NCI-H774 (cell line): ENCODE measurements around the gene GPR68.
"Not testable (repeated sequence)": the region's sequence is repeated elsewhere in the genome, so short reads cannot be mapped to it uniquely, and the experiment has no call there.

Source experiments
- DNase-seq: peaks from one replicate; lab custom pipeline; 2025; lab: John Stamatoyannopoulos, UW

GPR68 gene

DNA sequence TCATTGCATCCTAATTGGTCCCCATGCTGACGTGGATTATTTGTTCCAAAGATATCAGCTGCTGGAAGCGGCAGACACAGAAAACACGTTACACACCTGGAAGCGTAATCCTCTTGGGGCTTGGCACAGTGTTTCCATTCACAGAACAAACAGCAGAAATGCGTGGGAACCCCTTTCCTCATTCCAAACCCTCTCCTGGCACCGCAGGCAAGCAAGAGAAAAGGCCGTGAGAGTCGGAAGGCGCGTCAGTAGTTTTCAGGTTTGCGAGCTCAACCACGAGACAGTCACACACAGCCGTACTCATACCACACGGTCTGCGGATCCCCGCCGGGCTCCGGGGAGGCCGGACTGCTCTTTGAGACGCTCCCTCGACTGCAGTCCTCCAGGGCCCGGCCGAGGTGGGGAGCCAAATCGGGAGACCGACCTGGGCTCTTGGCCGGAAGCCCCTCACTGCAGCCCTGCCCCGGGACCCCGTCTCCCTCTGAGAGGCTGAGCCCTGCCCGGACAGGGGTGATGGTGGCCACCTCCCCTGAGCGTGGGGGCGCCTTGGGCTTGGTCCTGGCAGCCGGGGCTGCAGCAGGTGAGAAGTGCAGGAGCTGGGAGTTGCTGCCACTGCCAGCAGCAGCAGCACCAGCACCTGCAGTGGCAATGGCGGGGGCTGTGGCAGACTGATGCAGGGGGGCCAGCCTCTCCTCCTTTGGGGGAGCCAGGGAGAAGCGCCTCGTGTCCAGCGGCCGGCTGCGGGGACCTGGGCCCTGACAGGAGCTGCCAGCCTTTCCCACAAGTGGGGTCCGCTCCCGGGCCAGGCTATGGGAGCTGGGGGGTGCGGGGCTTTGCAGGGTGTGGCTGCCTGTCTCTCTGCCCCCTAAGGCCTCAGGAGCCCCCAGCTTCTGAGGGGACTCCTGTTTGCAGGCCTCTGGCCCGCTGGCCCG, 28.1 kb upstream of the GPR68 start:
- DNase-seq: no peak

- no peak for DNase-seq
Measured at GRCh38 chr14:91271639-91272038, 27.1 kb upstream of the GPR68 start.

DNA sequence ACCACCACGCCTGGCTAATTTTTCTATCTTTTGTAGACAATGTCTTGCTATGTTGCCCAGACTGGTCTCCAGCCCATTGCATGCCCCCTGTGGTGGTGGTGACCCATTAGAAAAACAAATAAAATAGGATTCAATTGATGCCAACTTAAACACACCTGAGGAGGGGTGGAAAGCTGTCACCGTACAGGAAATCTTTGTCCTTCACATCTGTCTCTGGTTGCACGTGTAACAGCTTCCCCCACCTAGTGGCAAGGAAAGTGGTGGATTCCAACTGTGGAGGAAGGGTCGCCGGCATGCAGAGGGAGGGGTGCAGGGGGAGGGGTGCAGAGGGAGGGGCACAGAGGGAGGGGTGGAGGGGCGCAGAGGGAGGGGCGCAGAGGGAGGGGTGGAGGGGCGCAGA, 26.1 kb upstream of the GPR68 start:
- no peak for DNase-seq

- no peak for DNase-seq
Measured at GRCh38 chr14:91270188-91270587, 25.7 kb upstream of the GPR68 start.

DNA sequence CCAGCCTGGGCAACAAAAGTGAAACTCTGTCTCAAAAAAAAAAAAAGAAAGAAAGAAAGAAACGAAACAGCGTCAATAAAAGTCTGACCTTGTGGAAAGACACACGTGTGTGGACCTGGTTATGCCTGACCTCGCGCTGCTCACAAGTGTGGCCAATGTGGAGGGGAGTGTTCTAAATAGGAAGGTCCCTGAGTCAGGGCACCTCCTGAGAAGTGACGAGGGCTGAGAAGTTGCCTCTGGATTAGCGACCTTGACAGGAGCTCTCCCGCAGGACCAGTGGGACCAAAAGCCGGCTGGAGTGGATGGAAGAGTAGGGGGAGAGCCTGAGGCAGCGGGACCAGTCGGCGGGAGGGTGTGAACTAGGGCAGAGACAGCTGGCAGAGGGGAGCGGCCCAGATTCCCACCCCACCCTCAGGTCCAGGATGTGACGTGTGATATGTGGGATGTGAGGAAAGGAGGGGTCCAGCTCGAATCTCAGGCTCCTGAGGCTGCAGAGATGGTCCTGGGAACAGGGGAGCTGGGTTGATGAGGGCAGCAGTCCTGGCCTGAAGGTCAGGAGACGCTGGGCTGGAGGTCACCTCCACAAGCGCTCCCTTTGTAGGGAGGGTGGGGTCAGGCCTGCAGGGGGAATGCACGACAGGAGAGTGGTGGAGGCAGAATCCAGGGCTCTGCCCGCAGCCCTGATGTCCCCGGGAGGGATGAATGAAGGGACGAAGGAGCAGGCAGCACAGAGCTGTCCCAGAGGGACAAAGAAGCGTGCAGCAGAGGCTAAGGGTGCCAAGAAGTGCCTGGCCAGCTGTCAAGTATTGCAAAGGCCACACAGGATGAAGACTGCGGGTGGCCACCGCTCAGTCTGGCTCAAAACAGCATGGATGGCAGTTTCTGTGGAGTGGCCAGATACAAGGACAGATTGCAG, 24.8 kb upstream of the GPR68 start:
- DNase-seq: no peak

GRCh38 chr14:91267965-91268437, 23.5 kb upstream of the GPR68 start:
- DNase-seq: no peak

DNA sequence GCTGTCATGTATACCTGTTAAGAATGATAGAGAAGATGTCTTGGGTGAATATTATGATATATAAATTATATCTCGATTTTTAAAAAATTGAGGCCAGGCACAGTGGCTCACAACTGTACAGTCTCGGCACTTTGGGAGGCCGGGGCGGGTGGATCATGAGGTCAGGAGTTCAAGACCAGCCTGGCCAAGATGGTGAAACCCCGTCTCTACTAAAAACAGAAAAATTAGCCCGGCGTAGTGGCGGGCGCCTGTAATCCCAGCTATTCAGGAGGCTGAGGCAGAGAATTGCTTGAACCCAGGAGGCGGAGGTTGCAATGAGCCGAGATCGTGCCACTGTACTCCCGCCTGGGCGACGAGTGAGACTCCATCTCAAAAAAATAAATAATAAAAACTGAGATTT, 21.8 kb upstream of the GPR68 start:
- DNase-seq: not testable (repeated sequence)

GRCh38 chr14:91265404-91265803, 20.9 kb upstream of the GPR68 start:
- no peak for DNase-seq

DNA sequence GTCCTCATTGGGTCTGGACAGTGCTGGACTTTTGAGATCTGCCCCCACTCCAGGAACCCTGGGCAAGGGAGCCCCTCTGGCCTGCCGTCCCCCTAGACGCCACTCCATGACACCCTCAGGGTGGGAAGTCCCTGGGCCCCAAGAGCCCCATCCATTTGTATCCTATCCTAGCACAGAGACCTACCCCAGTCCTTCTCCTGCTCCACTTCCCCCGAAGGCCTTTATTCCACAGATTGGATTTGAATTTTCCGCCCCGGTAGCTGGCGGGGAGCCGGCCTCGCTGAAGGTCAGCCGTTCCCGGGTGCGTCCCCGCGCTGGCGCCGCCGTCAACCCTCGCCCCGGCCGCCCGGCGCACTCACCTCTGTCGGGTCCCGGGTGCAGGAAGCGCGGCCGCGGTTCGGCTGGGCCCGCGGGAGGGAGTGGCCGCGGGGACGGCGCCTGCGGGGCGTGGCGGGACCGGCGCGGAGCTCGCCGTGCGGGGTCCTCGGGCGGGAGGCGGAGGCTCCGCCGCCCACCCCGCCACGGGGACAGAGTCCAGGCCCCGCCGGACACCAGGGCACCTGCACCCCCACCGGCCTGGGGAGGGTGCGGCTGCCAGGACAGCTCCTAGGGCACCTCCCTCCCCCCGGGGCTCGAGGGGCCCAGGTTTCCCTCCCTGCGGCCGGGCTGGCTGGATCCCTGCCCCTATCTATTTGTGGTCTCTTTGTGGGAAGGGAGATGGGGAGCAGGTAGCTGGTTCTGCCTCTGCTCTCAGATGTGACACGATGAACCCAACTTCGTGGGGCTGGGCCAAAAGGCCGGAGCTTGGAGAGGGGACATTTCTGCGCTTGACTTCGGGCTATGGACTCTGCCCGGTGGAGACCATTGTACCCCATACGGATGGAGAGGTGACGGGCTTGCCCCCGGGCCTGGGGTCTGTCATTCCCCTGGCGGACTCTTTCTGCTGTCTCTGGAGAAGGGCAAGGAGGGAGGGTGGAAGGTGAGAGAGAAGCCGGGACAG, 19.9 kb upstream of the GPR68 start:
- no peak for DNase-seq

GRCh38 chr14:91263329-91263728, 18.8 kb upstream of the GPR68 start:
- no peak for DNase-seq

GRCh38 chr14:91261986-91262549, 17.6 kb upstream of the GPR68 start:
- DNase-seq: no peak

GRCh38 chr14:91261115-91261514, 16.6 kb upstream of the GPR68 start:
- no peak for DNase-seq

DNA sequence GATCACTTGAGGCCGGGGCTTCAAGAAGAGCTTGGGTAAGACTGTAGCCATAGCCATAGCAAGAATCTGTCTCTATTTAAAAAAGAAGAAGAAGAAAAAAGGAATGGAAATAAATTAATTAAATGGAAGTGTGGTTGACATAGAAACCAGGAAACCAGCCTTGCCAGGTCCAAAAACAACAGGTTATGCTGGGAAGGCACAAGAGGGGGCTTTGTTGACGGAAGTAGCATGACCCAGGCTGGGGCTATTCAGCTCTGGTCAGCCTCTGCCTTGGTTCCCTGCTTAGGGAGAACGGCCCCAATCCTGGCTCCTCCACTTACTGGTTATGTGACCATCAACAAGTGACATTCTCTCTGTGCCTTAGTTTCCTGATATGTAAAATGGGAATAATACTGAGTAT, 14.4 kb upstream of the GPR68 start:
- DNase-seq: no peak

DNA sequence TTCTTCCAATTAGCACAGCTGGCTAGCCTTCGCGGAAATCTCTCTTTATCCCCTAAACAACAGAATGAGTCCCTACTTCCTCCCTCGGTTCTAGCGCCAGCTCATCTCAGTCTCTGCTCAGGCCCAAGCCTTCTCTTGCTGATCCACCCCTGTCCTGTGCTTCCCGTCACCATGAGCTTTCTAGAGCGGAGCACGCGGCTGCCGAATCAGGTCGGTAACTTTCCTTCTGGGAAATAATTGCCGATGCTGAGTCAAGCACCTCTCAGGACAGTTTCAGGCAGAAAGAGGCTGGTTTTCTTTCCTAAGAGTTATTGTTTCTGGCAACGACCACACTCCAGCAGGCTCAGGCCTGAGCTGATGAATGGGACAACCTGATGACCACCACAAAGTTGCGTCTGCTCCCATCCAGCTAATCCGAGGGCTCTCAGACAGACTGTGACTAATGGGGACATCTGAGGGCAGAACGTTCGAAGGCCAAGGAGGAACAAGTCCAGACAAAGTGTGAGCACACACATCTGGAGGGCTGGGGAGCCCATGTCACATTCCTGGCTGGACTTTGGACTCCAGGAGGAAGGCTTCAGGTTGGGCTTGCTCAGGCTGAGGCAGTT, 13.6 kb upstream of the GPR68 start:
- no peak for DNase-seq

GRCh38 chr14:91257328-91258010, 13.0 kb upstream of the GPR68 start:
- DNase-seq: no peak

DNA sequence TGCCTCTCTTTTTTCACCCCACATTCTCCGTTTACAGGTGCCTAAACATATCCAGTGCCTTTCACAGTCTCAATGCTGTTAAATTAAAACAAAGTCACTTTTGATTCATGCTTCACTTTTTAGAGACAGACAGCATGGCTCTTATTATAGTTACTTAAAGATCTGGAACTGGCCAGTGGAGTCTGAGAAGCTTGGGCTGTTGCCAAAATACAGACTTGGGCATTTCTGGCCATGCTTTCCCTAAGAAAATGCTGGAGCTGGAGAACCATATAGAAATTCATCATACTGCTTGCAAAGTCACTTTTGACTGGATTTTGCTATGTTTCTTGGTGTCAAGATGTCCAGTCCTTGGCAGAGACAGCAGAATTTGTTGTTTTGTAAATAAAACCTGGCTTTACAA, 12.2 kb upstream of the GPR68 start:
- DNase-seq: no peak

GRCh38 chr14:91255026-91255695, 10.7 kb upstream of the GPR68 start:
- no peak for DNase-seq

GRCh38 chr14:91254461-91254860, 10.0 kb upstream of the GPR68 start:
- DNase-seq: no peak

- no peak for DNase-seq
Measured at GRCh38 chr14:91253795-91254323, 9.4 kb upstream of the GPR68 start.
